Activated CD4-positive, alpha-beta T cell treated with anti-CD3 and anti-CD28 coated beads, Interleukin-2, amount 50 U/mL, for 24 hours (primary cell): Measurements from ENCODE around the gene RAPGEF2.
"Not testable (repeated sequence)": the region's sequence is repeated elsewhere in the genome, so short reads cannot be mapped to it uniquely, and the experiment has no call there.

Experiments
- DNase-seq, 2 donors: peaks; one replicate each; pipeline ENCODE4 v3.0.0-alpha.2; 2020; ENCODE audit warnings: low read depth in 1 of 2, low spot score in 1 of 2

The RAPGEF2 gene

DNA sequence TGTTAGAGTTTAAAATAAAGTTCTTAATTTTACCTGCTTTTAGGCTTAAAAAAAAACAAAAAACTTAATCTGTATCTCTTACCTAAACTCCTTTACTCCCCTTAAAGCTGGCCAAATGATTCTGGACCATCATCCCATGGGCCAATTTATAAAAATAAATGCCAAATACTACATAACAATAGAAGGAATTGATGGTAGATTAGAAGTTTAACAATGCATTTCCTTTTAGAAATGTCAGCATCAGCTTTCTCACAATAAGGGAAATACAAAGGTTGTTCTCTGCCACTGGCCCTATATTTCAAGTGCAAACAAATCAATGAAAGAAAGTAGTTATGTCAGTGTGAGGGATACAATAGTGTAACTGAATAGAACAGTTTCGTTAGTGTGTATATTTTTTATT is 5.7 kb upstream of the RAPGEF2 start:
- DNase-seq = no peak

DNA sequence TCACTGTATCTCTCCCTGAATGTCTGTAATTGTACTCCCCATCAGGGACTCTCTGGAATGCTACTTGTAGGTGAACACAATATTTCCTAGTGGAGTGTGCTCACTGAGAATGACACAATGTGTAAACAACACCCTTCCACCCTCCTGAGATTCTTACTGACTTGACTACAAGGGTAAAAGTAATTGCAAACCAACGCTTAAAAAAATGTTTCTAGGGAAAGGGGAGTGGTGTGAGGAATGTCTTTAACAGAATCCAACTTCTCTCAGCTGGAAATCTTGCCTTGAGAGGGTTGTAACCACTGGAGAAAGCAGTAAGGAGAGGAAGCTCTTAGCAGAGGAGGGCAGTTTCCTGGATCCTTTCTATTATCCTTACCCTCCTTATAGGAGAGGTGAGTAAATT is 5.1 kb upstream of the RAPGEF2 start:
- DNase-seq = no peak

- no peak for DNase-seq
Measured at GRCh38 chr4:159098482-159099127, 4.3 kb upstream of the RAPGEF2 start.

- no peak for DNase-seq
Measured at GRCh38 chr4:159101988-159102621, 774 bp upstream of the RAPGEF2 start.

- no peak for DNase-seq
Measured at GRCh38 chr4:159103384-159103990, 608 bp downstream of the RAPGEF2 start.

DNA sequence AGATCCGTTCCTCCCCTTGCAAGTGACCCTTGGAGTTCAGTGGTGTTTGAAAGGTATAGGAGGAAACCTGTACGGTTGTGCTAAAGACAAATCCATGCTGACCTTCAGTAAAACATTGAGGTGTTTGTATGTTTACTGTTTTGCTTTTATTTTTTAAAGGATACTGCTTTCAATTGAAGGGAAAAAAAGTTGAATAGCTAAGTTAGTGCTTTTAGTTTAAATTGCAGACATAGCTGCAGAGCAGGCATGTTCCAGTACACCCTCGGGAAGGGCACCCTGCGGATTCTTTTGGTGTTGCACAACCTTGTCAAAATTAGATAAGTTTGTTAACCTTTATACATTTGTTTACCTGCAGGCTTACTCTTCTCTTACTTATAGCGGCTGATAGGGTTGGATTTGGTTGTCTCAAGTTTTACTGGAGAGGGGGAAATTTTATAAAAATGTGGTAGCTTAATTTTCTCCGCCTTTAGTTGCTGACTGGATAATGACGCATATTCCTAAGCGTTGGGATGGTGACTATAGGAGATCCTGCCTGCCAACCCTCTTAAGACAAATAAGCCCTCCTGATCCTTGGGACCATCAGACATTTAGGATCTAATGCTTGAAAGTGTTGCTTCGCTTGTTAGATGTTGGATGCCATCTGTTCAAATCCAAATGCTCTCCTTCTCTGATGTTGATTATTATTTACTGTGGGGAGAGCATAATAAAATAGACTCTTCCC is 2.0 kb downstream of the RAPGEF2 start:
- no peak for DNase-seq

GRCh38 chr4:159105761-159106243 is 2.9 kb downstream of the RAPGEF2 start:
- peak in 1 of 2 donors; percentile 10 for DNase-seq

DNA sequence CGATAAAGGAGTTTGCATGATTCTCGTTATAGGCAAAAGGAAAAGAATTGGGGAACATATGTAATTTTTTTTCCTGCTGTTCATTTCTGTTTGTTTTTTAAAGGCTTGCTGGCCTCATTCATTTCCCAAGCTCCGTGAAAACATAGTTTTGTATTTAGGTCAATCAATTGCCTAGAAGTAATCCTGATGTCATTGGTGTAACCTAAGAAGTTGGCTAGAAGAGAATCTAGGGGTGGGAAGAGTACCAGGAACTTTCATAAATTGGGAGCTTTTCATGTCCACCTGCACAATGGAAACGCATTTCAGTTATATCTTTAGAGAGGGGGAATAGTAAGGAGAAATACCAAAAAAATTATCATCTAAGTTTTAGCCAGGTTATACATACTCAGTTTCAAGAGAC is 3.8 kb downstream of the RAPGEF2 start:
- no peak for DNase-seq

DNA sequence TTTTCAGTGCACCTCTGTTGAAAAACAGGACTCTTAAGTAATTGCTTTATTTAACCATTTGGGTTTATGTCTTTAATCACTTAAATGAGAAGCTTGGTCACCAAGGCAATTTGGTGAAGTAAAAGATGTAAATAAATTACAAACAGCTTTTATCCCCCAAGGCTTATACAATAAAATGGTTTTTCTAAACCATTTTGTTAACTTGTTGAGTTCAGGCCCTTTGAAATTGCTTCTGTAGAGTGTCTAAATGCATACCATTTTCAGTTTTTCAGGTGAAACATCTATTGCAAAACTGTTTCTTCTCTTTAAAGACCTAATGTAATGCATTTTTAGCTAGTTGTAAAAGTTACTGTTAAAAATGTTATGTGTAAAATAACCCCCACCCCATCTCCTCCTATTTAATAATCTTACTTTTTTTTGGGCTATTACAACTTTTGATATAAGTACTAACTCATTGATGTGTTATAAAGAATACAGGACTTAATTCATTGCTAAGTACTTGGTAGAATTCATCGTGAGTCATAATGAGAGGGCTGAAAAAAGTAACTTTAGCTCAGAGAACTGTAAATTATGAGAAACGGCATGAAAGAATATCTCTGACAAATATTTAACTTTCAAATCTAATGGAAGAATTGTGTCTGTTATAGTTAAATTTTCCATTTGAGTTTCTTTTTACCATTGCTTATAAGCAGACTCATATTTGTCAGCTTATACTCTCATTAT is 4.5 kb downstream of the RAPGEF2 start:
- no peak for DNase-seq

- no peak for DNase-seq
Measured at GRCh38 chr4:159108124-159108523, 5.2 kb downstream of the RAPGEF2 start.

- no peak for DNase-seq
Measured at GRCh38 chr4:159110961-159111360, 8.1 kb downstream of the RAPGEF2 start.

GRCh38 chr4:159111416-159111815 is 8.5 kb downstream of the RAPGEF2 start:
- no peak for DNase-seq

DNA sequence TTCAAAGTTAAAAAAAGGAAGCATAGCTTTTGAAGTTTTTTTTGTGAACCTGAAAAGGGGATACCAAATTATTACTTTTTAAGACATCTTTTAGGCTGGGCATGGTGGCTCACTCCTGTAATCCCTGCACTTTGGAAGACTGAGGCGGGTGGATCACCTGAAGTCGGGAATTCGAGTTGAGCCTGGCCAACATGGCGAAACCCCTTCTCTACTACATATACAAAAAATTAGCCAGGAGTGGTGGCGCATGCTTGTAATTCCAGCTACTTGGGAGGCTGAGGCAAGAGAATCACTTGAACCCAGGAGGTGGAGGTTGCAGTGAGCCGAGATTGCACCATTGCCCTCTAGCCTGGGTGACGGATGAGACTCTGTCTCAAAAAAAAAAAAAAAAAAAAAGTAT is 10.5 kb downstream of the RAPGEF2 start:
- not testable (repeated sequence) for DNase-seq

GRCh38 chr4:159116098-159116497 is 13.2 kb downstream of the RAPGEF2 start:
- DNase-seq = not testable (repeated sequence)

- not testable (repeated sequence) for DNase-seq
Measured at GRCh38 chr4:159116693-159117092, 13.8 kb downstream of the RAPGEF2 start.

- no peak for DNase-seq
Measured at GRCh38 chr4:159117564-159117963, 14.7 kb downstream of the RAPGEF2 start.

- no peak for DNase-seq
Measured at GRCh38 chr4:159117968-159118367, 15.1 kb downstream of the RAPGEF2 start.

- no peak for DNase-seq
Measured at GRCh38 chr4:159121371-159121770, 18.5 kb downstream of the RAPGEF2 start.

DNA sequence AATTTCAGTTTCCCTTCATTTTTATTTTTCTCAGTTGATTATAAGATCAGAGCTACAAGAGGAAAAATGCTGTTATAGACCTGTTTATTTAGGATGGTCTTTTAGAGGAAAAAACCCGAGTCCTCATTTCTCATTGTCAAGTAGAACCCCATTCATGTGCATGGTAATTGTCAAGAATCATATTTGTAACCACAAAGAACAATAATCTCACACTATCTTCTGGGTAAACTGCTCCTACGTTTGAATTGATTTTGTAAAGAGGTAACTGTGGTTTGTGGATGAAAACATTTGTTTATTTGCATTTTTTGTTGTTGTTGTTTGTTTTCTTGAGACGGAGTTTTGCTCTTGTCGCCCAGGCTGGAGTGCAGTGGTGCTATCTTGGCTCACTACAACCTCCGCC is 23.8 kb downstream of the RAPGEF2 start:
- no peak for DNase-seq

DNA sequence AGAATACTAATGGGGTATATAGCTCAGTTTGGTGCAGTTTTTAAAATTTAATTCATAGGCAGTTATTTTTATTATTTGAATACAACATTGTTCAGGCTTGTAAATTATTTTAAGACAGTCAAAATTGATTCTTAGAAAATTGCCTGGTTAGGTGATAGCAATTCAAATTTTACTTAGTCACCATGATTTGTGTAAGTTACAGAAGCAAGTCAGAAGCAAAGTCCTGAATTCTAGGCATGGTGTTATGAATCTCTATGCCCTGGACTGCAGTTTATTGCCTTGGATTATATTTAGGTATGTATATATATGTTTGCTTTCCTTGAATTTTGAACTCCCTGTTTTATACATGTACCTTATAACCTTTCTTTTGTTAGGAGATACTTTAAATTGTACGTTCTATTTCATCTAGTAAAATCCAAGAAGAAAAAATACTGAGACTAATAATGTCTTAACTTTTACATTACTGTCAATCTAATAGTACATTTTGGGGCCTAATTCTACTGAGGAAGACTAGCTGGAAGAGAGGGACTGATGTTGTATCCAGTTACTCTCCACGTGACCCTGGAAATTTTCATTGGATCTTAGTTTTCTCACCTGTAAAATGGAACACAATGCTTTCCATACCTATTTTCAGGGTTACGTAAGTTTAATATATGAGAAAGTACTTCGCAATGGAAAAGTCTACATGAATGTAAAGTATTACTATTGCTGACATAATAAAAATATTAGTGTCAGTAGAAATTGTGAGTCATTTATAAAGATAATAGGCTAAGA is 25.1 kb downstream of the RAPGEF2 start:
- DNase-seq = no peak
